HG02870 (cell line): ENCODE data around the gene ICAM3.

Source experiments
- ATAC-seq: cut with Tn5 transposase; IDR thresholded peaks from one replicate; pipeline ENCODE4 v1.9.1; 2021; ENCODE audit warnings: mild to moderate bottlenecking, moderate library complexity; ENCODE audit not compliant: unreplicated experiment

The ICAM3 gene

DNA sequence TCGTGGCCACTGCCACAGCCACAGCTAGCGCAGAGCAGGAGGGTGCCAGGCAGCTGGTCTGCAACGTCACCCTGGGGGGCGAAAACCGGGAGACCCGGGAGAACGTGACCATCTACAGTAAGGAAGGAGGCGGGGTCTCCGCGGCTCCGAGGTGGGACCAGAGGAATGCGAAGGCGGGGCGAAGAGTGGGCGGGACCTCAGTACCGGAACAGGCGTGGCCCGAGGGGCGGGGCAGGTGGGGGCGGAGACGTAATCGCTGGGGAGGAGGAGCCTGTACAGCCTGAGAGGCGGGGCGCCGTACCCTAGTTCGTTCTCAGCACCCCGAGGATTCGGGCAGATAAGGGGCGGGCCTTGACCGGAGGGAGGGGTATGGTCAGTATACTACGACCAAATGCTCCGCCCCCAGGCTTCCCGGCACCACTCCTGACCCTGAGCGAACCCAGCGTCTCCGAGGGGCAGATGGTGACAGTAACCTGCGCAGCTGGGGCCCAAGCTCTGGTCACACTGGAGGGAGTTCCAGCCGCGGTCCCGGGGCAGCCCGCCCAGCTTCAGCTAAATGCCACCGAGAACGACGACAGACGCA lies 47.1 kb downstream of the ICAM3 start:
- no peak for ATAC-seq

DNA sequence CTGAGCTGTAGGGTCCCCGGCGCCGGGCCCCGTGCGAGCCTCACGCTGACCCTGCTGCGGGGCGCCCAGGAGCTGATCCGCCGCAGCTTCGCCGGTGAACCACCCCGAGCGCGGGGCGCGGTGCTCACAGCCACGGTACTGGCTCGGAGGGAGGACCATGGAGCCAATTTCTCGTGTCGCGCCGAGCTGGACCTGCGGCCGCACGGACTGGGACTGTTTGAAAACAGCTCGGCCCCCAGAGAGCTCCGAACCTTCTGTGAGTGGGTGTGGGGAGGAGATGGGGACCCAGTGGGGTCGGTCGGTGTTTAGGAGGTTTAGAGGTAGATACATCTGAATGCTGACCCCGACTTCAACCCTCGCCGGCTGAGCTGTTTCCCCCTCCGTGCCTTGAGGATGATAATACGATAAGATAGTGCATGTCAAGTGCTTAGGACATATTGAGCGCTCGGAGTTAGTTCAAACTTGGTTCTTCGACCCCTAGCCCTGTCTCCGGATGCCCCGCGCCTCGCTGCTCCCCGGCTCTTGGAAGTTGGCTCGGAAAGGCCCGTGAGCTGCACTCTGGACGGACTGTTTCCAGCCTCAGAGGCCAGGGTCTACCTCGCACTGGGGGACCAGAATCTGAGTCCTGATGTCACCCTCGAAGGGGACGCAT lies 47.7 kb downstream of the ICAM3 start:
- ATAC-seq: no peak

- ATAC-seq: no peak
These were observed 48.4 kb downstream of the ICAM3 start for GRCh38 chr19:10290876-10291553.

- ATAC-seq: no peak
These were observed 49.0 kb downstream of the ICAM3 start for GRCh38 chr19:10290357-10290875.

DNA sequence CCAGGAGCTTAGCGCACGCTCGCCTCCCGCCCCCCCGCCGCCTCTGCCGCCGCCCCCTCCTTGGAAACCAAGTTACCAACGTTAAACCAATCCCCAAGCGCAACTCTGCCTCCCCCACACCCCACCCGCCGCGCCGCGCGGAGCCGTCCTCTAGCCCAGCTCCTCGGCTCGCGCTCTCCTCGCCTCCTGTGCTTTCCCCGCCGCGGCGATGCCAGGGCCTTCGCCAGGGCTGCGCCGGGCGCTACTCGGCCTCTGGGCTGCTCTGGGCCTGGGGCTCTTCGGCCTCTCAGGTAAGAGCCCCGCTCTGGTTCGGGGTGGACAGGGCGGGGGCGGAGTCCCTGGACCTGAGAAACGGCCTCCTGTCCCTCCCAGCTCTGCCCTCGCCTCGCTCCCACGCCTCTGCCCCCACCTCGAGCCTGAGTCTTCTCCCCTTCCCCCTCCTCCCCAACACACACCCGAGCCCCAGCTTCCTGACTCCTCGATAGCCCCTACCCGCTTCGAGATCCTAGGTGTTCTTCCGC lies 49.5 kb downstream of the ICAM3 start, which contains the start of gene ICAM5:
Gene ICAM5, plus strand, starts transcription at position 117 of the 521 bp plus-strand sequence. Its CDS starts 92 bp downstream, at position 209.
- no peak for ATAC-seq

DNA sequence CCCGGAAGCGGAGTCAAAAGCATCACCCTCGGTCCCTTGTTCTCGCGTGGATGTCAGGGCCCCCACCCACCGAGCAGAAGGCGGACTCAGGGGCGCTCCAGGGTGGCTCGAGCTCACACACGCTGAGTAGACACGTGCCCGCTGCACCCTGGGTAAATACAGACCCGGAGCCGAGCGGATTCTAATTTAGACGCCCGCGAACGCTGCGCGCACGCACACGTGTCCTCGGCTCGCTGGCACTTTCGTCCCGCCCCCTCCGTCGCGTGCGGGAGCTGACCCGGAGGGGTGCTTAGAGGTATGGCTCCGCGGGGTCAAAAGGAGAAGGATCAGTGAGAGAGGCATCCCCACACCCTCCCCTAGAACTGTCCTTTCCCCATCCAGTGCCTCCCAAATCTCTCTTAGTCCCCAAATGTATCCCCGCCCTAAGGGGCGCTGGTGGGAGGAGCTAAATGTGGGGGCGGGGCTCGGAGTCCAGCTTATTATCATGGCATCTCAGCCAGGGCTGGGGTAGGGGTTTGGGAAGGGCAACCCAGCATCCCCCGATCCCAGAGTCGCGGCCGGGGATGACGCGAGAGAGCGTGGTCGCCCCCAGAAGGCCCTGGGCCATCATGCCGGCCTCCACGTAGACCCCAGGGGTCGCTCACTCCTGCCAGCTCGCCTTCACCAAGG lies 50.1 kb downstream of the ICAM3 start:
- ATAC-seq: no peak

- no peak for ATAC-seq
These were observed 50.7 kb downstream of the ICAM3 start for GRCh38 chr19:10288662-10289166.

GRCh38 chr19:10286803-10287737 lies 52.4 kb downstream of the ICAM3 start, which contains the start of gene ICAM4:
Gene ICAM4 (plus strand): TSS chr19:10286955. CDS start chr19:10287013, 58 bp downstream.
- ATAC-seq: no peak

DNA sequence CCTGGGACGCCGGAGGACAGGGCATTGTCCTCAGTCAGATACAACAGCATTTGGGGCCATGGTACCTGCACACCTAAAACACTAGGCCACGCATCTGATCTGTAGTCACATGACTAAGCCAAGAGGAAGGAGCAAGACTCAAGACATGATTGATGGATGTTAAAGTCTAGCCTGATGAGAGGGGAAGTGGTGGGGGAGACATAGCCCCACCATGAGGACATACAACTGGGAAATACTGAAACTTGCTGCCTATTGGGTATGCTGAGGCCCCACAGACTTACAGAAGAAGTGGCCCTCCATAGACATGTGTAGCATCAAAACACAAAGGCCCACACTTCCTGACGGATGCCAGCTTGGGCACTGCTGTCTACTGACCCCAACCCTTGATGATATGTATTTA lies 54.0 kb downstream of the ICAM3 start:
- ATAC-seq: no peak

DNA sequence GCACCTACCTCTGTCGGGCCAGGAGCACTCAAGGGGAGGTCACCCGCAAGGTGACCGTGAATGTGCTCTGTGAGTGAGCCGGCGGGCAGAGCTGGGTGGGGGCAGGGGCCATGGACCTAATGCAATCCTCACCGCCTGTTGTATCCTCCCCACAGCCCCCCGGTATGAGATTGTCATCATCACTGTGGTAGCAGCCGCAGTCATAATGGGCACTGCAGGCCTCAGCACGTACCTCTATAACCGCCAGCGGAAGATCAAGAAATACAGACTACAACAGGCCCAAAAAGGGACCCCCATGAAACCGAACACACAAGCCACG lies 54.5 kb downstream of the ICAM3 start:
- ATAC-seq: no peak

GRCh38 chr19:10284065-10284959 lies 55.1 kb downstream of the ICAM3 start:
- ATAC-seq: no peak
